Kidney tubule cell (primary cell): ENCODE results near the gene CNNM3.

Source experiments
- DNase-seq: peaks from one replicate; pipeline ENCODE4 v3.0.0-alpha.2; 2018; ENCODE audit warnings: low spot score

The CNNM3 gene

GRCh38 chr2:96879545-96880040, 63.5 kb downstream of the CNNM3 start:
- no peak for DNase-seq

- no peak for DNase-seq
These were observed 64.8 kb downstream of the CNNM3 start for GRCh38 chr2:96880891-96881273.

GRCh38 chr2:96881349-96882195, 65.5 kb downstream of the CNNM3 start:
- DNase-seq, result no peak

- no peak for DNase-seq
These were observed 66.2 kb downstream of the CNNM3 start for GRCh38 chr2:96882230-96882629.

- DNase-seq, result no peak
These were observed 66.8 kb downstream of the CNNM3 start for GRCh38 chr2:96882906-96883305.

GRCh38 chr2:96883306-96883705, 67.2 kb downstream of the CNNM3 start:
- DNase-seq, result no peak
